Daoy (cell line): ENCODE measurements around the gene TPP1. TPM values are rescaled to one million over a fixed set of nuclear protein-coding genes. Genes with fewer than 3 reads are reported as not detected.
A peak's percentile ranks its signal among the peaks of the same experiment; 100 is the strongest.

Experiments
- DNase-seq: peaks from one replicate; pipeline ENCODE4 v3.0.0-alpha.2; 2015; ENCODE audit warnings: low read depth
- total RNA-seq: library from RNA; depleted of rRNA; stranded (reverse); fragments of >200 nt; shearing (Covaris generic); gene quantifications from 2 replicates; pipeline ENCODE4 v1.2.3, GENCODE V29; 2014; rRNA removed

Gene TPP1
- total RNA-seq: 2.5 and 14.9 TPM in 2 replicates

GRCh38 chr11:6619004-6619745, at the start of gene TPP1:
TPP1 (minus strand) TSS chr11:6619422; CDS start chr11:6619400, 22 bp downstream.
- peak; percentile 92 for DNase-seq

- no peak for DNase-seq
These were observed 48.6 kb upstream of the TPP1 start for GRCh38 chr11:6667733-6668374.

- no peak for DNase-seq
These were observed 47.3 kb upstream of the TPP1 start for GRCh38 chr11:6666302-6667183.

DNA sequence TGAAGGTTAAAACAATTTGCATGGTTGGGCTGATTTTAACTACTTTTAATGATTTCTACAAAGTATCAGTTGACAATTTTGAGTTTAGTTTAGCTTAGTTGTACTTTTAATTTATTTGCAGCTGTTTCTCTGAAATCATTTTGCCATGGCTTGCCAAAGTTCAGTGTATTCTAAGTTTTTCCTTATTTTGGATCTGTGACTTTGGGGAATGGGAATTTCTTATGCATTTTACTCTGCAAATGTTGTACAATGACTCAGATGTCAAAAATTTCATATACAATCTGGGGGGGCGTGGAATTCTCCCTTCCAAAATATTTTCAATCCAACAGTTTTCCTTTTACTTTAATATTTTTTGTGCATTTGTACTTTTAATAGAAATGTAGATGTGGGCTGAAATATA, 45.3 kb upstream of the TPP1 start:
- no peak for DNase-seq

DNA sequence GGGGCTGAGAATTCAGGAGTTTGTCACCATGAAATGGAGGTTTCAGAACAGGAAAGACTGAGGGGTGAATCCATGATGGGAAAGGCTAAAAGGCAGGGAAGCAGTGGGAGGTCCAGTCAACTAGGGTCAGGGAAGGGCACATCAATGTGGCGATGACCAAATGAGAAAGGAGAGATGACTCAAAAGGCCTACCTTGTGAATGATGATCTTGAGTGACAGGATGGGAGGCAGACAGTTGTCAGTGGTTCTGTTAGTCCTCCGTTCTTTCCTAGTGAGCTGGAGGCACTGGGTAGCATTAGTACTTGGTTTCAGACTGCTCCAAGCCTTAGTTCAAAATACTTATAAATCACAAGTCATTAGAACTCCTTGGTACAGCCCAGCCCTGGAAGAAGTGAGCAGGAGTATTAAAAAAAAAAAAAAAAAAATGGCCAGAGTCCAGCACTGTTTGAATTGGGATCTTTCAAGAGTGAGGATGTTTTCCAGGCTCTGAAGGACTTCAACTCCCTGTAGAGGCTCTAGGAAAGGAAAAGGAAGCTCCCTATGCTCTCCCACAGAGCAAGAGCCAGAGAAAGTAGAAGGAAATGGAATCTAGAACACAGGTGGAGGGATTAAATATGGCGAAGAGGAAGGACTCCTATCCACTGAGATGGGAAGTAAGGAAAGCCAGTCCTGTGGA, 44.7 kb upstream of the TPP1 start:
- no peak for DNase-seq

DNA sequence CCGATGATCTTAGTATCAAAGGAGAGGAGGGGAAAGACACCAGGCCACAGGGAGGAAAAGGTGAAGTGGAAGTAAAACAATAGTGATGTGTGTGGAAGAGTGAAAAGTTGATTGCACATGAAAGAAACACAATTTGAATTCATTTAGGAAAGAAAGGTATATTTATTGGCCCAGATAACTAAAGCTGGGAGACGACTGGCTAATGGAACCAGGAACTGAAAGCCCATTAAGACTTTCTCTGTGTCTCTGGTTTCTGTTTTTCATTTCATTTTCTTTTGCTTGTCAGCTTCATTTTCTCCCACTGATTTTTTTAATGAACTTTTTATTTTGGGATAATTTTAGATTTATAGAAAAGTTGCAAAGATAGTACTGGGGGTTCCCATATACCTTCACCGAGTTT, 41.5 kb upstream of the TPP1 start:
- DNase-seq: no peak

GRCh38 chr11:6658647-6659046, 39.4 kb upstream of the TPP1 start:
- no peak for DNase-seq

GRCh38 chr11:6657346-6657745, 38.1 kb upstream of the TPP1 start:
- no peak for DNase-seq

GRCh38 chr11:6656936-6657335, 37.7 kb upstream of the TPP1 start:
- no peak for DNase-seq

GRCh38 chr11:6656584-6656915, 37.3 kb upstream of the TPP1 start:
- no peak for DNase-seq

- DNase-seq: no peak
These were observed 36.8 kb upstream of the TPP1 start, which contains the start of gene DCHS1 for GRCh38 chr11:6655790-6656583. DCHS1 (minus strand) TSS chr11:6655809; CDS start chr11:6641613, 14,196 bp downstream.

DNA sequence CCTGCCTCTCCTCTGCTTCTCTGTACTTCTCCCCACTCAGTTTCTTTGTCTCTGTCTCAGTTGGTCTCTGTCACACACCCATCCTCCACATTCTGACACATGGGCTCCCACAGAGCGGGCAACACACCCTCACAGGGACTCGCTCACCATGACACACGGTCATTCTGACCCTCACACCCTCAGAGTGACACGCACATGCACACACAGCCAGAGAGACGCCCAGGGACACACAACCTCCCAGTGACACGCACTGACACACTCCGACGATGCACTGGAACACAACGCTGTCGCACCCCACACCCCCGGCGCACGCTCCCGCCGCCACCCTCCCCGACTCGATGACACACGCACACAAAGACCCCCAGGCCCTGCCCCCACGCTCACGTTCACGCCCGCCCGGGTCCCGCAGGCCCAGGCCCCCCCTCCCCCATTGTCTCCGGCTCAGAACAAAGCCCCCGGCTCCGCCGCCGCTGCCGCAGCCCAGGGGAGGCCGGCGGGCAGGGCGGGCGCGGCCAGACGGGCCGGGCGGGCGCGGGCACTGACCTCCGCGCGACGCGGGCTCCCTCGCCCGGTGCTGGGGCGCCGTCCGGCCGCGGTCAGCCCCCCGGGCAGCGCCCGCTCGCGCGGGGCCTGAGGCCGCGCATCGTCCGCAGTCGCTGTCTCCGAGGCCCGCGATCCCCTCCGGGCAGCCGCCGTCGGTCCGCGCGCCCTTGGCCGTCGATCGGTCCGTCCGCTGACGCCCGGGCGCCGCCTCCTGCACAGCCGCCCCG, 36.0 kb upstream of the TPP1 start:
- no peak for DNase-seq

GRCh38 chr11:6654281-6655019, 35.2 kb upstream of the TPP1 start:
- no peak for DNase-seq

DNA sequence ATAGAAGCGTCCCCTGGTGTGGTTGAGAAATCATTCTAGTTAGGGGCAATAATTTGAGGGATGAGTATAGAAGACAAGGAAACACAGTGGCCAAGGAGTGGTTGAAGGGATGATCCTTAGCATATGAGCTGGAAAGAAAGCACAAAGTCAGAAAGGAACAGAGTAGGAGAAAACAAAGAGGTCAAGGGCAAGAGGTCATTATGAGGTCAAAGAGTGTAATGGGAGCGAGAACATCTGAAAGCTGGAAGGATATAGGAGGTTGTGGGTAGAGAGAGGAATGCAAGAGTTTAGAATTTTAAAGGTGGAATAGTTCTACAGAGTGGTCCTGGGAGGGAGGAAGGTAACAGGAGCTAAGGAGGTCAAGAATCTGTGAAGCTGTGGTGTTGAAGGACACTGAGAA, 34.4 kb upstream of the TPP1 start:
- DNase-seq: no peak

DNA sequence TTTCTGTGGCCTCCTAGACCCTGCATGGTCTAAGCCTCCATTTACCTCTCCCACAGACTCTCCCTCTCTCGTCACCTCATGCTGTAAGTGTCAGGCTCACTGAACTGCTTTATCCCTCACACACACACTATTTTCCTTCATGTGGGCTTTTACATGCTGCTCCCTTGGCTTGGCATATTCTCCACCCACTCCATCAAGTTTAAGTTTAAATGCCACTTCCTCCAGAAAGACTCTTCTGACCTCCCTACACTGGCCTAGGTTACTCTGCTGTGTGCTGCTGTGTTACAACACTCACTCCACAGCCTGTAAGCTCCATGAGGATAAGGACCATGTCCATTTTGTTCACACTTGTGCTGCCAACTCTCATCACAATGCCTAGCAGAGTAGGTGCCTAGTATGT, 33.9 kb upstream of the TPP1 start:
- no peak for DNase-seq

DNA sequence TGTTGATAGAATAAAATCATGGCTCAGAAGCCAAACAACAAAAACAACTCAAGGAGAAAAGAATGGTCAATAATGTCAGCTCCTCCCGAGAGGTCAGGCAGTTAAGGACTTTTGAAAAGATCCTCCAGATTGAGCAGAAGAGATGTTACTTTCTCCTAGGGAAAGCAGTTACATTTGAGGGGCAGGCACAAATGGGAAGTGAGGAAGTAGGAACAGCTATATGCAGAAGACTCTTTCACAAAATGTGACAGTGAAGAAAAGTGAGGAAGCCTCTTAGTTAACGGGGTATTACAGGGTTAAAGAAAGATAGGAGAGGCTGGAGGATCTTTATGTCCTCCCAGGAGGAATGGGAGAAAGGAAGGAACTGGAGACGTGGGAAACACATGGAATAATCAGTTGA, 33.0 kb upstream of the TPP1 start:
- no peak for DNase-seq

GRCh38 chr11:6650980-6651379, 31.8 kb upstream of the TPP1 start:
- peak; percentile 69 for DNase-seq

DNA sequence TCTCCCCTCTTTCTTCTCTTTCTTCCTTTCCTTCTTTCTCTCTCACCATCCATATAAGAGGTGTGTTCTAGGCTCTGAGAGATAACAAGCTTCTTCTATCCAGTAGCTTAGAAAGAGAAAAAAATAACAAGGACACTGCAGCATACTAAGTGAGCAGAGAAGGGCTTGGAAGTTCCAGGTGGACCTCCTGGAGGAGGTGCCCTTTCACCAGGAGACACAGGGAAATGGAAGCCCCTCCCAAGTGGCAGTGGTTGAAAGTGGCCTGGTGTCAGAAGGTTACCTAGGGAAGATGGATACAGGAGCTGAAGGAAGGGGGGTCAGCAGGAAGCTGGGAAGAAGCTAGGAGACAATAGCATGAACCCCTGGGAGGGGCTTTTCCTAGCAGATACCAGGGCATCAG, 30.9 kb upstream of the TPP1 start:
- no peak for DNase-seq

- no peak for DNase-seq
These were observed 29.3 kb upstream of the TPP1 start for GRCh38 chr11:6648501-6648900.

- no peak for DNase-seq
These were observed 28.6 kb upstream of the TPP1 start for GRCh38 chr11:6647836-6648235.
